Left ventricle myocardium inferior (tissue), 1 donor: ENCODE measurements around the gene GINS2. TPM values are rescaled to one million over a fixed set of nuclear protein-coding genes. Genes with fewer than 3 reads are reported as not detected.

Experiments
- DNase-seq: peaks from one replicate; pipeline ENCODE4 v3.0.0-alpha.2; 2020
- H3K27ac ChIP-seq: fragments of 200-600 bp; replicated peaks from 2 replicates; pipeline ENCODE4 v1.8.0; 2021
- H3K27me3 ChIP-seq: fragments of 200-600 bp; 2 replicates; pipeline ENCODE4 v1.8.0; 2021; ENCODE audit warnings: low read depth
- H3K36me3 ChIP-seq: fragments of 200-600 bp; 2 replicates; pipeline ENCODE4 v1.8.0; 2021
- H3K4me1 ChIP-seq: fragments of 200-600 bp; 2 replicates; pipeline ENCODE4 v1.8.0; 2021
- H3K4me3 ChIP-seq: fragments of 200-600 bp; 2 replicates; pipeline ENCODE4 v1.8.0; 2021; ENCODE audit warnings: mild to moderate bottlenecking, moderate library complexity
- H3K9me3 ChIP-seq: fragments of 200-600 bp; replicated peaks from 2 replicates; pipeline ENCODE4 v1.8.0; 2021
- intact Hi-C: fragments of 100-400 bp; cut with micrococcal nuclease; formaldehyde crosslinking; loops from one replicate; pipeline ENCODE4 v1.11.0; 2022
- total RNA-seq: library from RNA; stranded (reverse); fragmentation: NEBNext Ultra II Directional; extraction: Animal tissue kit (Norgen Biotek cat#: 25700); gene quantifications from one replicate; pipeline ENCODE4 v1.2.1, GENCODE V29; 2021
- TF ChIP-seq, protein P1 (sequence below): fragments of 200-600 bp; IDR thresholded peaks from 2 replicates; pipeline ENCODE4 v1.8.0; 2021; ENCODE audit warnings: antibody characterized with exemption, mild to moderate bottlenecking, borderline replicate concordance
- donor health status: DM: no; HTN: yes; CAD: no; lungs with severe emphysema.

The GINS2 gene
- total RNA-seq, 1 donor from 2014 or later = 0.44 TPM

DNA sequence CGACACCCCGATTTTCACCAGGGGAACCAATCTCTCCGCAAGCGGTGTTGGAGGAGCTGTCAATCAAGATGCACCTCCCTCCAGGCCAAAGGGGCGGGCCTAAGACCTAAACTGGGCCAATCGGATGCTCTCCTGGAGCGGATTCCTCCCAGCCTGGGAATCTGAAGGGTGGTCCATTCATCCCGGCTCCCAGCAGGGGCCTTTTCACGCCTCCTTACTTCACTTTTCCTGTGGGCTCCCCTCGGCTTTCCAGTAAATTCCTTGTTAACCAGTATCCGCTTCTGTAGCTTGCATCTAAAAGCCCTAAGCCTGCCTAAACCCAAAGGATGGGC, 45.1 kb upstream of the GINS2 start:
- TF ChIP-seq, protein P1, sequence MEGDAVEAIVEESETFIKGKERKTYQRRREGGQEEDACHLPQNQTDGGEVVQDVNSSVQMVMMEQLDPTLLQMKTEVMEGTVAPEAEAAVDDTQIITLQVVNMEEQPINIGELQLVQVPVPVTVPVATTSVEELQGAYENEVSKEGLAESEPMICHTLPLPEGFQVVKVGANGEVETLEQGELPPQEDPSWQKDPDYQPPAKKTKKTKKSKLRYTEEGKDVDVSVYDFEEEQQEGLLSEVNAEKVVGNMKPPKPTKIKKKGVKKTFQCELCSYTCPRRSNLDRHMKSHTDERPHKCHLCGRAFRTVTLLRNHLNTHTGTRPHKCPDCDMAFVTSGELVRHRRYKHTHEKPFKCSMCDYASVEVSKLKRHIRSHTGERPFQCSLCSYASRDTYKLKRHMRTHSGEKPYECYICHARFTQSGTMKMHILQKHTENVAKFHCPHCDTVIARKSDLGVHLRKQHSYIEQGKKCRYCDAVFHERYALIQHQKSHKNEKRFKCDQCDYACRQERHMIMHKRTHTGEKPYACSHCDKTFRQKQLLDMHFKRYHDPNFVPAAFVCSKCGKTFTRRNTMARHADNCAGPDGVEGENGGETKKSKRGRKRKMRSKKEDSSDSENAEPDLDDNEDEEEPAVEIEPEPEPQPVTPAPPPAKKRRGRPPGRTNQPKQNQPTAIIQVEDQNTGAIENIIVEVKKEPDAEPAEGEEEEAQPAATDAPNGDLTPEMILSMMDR = no peak
- DNase-seq = no peak
- intact Hi-C loops = no loop called here
- Histone ChIP-seq H3K27ac (no peak overlapping the region), H3K4me1 (no peaks in the 10 kb centered on the region), H3K36me3 (no peaks in the 10 kb centered on the region), H3K27me3 (peaks cover 4% of the 10 kb centered on the region), H3K9me3 (no peaks in the 10 kb centered on the region), H3K4me3 (no peak overlapping the region)

DNA sequence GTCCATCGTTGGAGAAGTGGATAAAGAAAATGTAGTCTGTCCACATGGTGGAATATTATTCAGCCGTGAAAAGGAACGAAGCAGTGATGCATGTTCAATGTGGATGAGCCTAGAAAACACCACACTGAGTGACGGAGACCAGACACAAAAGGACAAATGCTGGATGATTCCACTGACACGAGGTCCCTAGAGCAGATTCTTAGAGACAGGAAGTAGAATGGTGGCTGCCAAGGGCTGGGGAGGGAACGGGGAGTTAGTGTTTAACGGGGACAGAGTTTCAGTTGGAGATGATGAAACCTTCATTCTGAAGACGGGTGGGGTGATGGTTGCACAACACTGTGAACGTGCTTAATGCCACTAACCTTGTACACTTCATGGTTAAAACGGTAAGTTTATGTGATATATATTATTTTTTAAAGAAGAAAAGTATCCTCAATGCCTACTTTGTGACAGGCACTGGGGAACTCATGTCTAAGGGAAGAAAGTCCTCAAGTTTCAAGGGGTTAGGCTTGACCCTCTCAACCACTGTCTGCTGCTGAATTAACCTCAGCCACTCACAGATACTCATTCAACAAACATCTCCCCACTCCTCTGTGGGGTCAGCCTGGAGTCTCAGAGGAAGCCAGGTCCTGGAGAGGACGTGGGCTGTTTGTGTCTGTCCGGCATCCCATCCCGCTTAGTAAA, 44.5 kb upstream of the GINS2 start:
- intact Hi-C loops = no loop called here

DNA sequence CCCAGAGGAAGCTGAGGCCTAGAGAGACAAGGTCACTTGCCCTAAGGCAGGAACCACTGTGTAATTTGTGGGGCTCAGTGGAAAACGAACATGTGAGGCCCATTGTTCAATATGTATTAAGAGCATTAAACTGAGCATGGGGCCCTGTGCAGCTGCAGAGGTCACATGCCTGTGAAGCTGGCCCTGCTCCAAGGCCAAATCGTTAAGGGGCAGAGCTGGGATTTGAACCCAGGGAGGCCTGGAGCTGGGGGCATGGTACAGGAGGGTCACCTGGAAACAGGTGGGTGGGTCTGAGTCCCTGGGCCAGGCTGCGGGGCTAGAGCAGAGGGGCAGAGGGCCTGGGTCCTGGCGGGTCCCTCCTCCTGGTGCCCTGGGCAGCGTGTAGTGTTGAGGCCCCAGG, 42.4 kb upstream of the GINS2 start:
- Histone ChIP-seq H3K27me3 (peaks cover 4% of the 10 kb centered on the region), H3K4me1 (no peaks in the 10 kb centered on the region), H3K36me3 (no peaks in the 10 kb centered on the region), H3K27ac (no peak overlapping the region), H3K4me3 (no peak overlapping the region), H3K9me3 (no peaks in the 10 kb centered on the region)
- TF ChIP-seq, protein P1 = no peak
- intact Hi-C loops = no loop called here
- DNase-seq = no peak

More for the DNA sequence above, 44.5 kb upstream of the GINS2 start:
- no peak for DNase-seq
- TF ChIP-seq, protein P1 = no peak
- H3K9me3 ChIP-seq = no peaks in the 10 kb centered on the region
- H3K4me3 ChIP-seq = no peak overlapping the region
- H3K36me3 ChIP-seq = no peaks in the 10 kb centered on the region
- H3K27ac ChIP-seq = no peak overlapping the region
- no peaks in the 10 kb centered on the region for H3K4me1 ChIP-seq
- peaks cover 4% of the 10 kb centered on the region for H3K27me3 ChIP-seq

DNA sequence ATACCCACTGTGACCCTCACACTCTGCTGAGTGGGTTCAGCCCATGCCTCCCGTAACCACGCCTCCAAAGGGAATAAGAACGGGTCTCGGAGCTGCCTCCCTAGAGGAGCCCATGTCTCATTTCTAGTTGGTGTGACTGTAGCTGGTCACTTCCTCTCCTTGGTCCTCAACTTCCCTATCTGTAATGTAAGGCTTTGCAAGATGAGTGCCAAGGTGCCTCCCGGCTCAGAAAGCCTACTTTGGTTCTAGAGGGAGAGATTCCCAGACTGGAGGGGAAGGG, 41.4 kb upstream of the GINS2 start:
- TF ChIP-seq, protein P1 = no peak
- no peak for DNase-seq
- no peak overlapping the region for H3K27ac ChIP-seq
- no peak overlapping the region for H3K4me3 ChIP-seq
- no peaks in the 10 kb centered on the region for H3K36me3 ChIP-seq
- H3K4me1 ChIP-seq = no peaks in the 10 kb centered on the region
- intact Hi-C loops = no loop called here
- H3K9me3 ChIP-seq = no peaks in the 10 kb centered on the region
- peaks cover 4% of the 10 kb centered on the region for H3K27me3 ChIP-seq

DNA sequence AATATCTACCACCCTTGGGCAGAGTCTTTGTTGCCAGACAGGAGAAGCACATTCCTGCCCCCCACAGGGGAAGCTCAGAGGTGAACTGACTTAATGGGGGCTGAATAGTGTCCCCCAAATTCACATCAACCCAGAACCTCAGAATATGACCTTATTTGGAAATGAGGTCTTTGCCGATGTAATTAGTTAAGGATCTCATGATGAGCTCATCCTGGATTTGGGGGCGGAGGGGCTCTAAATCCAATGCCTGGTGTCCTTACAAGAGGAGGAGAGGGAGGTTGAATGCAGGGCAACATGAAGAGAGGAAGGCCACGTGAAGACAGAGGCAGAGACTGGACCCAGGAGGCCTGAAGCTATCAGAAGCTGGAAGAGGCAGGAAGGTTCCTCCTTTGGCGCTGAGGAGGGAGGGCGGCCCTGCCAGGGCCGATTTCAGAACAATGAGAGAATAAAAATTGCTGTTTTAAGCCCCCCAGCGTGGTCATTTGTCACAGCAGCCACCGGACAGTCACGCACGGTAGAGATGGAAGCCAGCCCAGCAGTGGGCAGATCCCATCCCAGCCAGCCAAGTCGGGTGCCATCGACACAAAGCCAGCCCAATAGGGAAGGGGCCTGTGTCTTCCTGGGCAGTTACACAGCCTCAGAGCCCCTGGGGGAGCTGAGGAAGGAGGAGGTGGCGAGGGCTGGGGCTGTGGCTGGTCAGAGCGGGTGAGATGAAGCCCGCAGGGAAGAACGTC, 40.9 kb upstream of the GINS2 start:
- Histone ChIP-seq H3K27ac (no peak overlapping the region), H3K27me3 (peaks cover 4% of the 10 kb centered on the region), H3K4me3 (no peak overlapping the region), H3K36me3 (no peaks in the 10 kb centered on the region), H3K4me1 (no peaks in the 10 kb centered on the region), H3K9me3 (no peaks in the 10 kb centered on the region)
- DNase-seq = no peak
- TF ChIP-seq, protein P1 = no peak
- intact Hi-C loops = no loop called here
